GM23248 (cell line): ENCODE measurements around the gene DCTN4.

Experiments used
- EZH2 ChIP-seq: fragments of 200-600 bp; sonication (generic); IDR thresholded peaks from 2 replicates; pipeline ENCODE4 v1.6.1; 2018; ENCODE audit warnings: antibody characterized with exemption, mild to moderate bottlenecking; ENCODE audit not compliant: insufficient read depth, poor library complexity, severe bottlenecking
- EZH2phosphoT487 ChIP-seq: fragments of 200-600 bp; sonication (generic); IDR thresholded peaks from 2 replicates; pipeline ENCODE4 v1.6.1; 2018; ENCODE audit warnings: antibody characterized with exemption, moderate library complexity, mild to moderate bottlenecking, low read depth; ENCODE audit not compliant: insufficient read depth

DNA sequence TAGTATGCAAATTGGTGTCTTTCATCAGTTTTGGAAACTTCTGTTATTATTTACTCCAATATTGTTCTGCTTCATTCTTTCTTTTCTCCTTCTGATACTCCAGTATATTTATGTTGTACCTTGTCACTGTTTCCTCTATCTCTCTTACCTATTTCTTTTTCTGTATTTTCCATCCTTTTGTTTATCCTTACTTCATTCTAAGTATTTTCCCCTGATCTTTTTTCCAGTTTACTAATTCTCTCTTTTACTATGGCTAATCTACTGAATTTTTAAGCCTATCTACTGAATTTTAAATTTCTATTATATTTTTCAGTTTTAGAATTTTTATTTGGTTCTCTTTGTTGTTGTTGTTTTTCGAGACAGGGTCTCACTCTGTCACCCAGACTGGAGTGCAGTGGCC lies 27.1 kb upstream of the DCTN4 start:
- TF ChIP-seq EZH2 (no peak), EZH2phosphoT487 (no peak)
